GM18951 (cell line): ENCODE data around the gene GEMIN2.
"Not testable (repeated sequence)": the region's sequence is repeated elsewhere in the genome, so short reads cannot be mapped to it uniquely, and the experiment has no call there.

ENCODE experiments used
- POLR2A ChIP-seq: IDR thresholded peaks from 4 replicates; pipeline ENCODE4 v1.6.1; 2011; ENCODE audit warnings: mild to moderate bottlenecking; ENCODE audit not compliant: insufficient read length, insufficient read depth; ENCODE audit errors: extremely low read depth
- in situ Hi-C: fragments of 300-500 bp; cut with MboI; formaldehyde crosslinking; loops from one replicate; pipeline ENCODE4 v1.12.0; 2022; ENCODE audit warnings: low sequenced_read_pairs, mixed read lengths, inconsistent platforms; ENCODE audit not compliant: unreplicated experiment

The GEMIN2 gene, protein sequence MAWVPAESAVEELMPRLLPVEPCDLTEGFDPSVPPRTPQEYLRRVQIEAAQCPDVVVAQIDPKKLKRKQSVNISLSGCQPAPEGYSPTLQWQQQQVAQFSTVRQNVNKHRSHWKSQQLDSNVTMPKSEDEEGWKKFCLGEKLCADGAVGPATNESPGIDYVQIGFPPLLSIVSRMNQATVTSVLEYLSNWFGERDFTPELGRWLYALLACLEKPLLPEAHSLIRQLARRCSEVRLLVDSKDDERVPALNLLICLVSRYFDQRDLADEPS

DNA sequence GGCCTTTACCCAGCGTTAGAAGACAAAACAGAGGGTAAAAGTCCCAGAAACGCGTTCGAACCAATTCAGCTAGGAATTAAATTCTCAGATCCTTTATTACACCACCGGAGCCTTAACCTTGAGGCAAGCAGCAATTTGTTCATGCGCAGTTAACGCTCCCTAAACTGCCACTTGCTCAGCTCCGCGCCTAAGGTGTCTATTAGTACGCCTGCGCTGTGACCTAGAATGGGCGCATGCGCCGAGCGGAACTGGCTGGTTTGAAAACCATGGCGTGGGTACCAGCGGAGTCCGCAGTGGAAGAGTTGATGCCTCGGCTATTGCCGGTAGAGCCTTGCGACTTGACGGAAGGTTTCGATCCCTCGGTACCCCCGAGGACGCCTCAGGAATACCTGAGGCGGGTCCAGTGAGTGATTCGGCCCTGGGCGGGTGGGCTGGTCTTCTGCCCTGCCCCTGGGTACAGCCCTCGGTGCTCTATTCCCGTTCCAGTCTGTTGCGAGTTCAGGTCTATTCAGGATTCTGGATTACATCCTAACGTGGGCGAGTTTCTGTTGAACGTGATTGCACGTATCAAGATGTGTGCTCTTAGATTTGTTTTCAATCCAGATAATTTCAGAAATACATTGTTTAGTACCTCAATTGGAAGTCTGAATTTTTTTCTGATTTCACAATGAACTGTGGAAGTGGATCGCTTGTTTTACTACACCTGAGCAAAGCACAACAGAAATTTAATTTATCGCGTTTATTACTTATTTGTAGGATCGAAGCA is at the start of gene GEMIN2:
Gene GEMIN2, plus strand, starts transcription at position 251 of the 766 bp plus-strand sequence. Its CDS starts 16 bp downstream, at position 267.
- peak; percentile 89 for TF ChIP-seq POLR2A
- in situ Hi-C loops = loop anchor here (25.0 kb wide), 1 partner anchor 323 kb away; the partner anchor contains the start of gene FBXO33

DNA sequence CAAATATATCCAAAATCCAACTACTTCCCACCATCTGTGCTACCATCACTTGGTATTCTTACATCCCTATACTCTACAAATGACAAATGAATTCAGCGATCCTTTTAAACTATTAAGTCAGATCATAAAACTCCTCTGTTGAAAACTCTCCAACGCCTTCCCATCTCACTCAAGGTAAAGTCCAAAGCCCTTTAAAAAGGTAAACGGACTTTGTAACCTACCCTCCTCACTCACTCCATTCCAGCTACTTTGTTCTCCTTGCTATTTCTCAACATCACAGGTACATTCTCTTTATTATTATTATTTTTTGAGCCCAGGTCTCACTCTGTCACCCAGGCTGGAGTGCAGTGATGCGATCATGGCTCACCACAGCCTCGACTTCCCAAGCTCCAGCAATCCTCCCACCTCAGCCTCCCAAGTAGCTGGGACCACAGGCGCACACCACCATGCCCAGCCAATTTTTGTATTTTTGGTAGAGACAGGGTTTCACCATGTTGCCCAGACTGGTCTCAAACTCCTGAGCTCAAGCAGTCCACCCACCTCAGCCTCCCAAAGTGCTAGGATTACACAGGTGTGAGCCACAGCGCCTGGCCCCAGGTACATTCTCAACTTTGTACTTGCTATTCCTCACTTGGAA is 44.8 kb upstream of the GEMIN2 start:
- in situ Hi-C loops = not testable (repeated sequence)

DNA sequence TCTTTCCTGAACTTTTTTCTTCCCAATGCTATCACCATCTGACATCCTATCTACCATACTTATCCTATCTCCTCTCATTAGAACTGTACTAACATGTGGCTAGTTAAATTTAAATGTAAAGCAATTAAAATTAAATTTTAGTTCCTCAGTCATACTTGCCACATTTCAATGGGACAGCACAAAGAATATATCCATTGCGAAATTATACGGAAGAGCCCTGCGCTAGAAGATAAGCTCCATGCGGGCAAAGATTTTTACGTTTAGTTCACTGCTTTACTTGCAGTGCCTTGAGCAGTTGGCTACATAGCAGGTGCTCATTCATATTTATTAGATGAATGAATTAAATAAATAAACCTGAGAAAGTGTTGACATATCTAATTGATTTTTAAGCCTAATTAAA is 44.2 kb upstream of the GEMIN2 start:
- TF ChIP-seq POLR2A = no peak

DNA sequence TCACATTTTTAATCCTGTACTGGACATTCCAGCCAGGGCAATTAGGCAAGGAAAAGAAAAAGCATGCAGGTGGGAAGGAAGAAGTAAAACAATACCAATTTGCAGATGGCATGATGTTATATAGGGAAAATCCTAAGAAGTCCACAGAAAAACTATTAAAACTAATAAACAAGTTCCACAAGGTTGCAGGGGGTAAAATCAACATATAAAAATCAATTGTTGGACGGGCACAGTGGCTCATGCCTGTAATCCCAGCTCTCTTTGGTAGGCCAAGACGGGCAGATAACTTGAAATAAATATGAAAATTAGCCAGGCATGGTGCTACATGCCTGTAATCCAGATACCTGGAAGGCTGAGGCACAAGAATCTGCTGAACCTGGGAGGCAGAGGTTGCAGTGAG is 43.0 kb upstream of the GEMIN2 start:
- TF ChIP-seq POLR2A = no peak
- in situ Hi-C loops = no loop called here

More for the DNA sequence above, 44.2 kb upstream of the GEMIN2 start:
- in situ Hi-C loops = no loop called here

DNA sequence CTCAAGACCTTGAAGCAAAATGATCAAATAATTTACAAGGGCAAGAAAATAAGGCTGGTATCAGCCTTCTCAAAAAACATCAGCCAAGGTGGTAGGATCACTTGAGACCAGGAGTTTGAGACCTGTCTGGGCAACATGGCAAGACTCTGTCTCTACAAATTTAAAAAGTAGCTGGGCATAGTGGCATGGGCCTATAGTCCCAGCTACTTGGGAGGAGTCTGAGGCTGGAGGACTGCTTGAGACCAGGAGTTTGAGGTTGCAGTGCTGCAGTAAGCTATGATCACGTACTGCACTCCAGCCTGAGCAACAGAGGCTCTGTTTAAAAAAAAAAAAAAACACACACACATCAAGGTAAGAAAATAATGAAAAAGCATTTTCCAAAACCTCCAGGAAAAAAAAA is 33.2 kb upstream of the GEMIN2 start:
- in situ Hi-C loops = no loop called here
- no peak for TF ChIP-seq POLR2A

DNA sequence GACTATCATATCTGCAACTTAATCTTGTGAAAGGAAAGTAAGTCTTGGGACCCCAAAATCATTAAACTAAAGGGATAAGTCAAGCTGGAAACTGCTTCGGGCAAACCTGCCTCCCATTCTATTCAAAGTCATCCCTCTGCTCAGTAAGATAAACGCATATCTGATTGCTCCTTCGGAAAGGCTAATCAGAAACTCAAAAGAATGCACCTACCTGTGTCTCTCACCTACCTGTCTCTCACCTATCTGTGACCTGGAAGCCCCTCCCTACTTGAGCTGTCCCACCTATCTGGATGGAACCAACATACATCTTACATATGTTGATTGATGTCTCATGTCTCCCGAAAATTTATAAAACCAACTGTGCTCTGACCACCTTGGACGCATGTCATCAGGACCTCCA is 31.0 kb upstream of the GEMIN2 start:
- no peak for TF ChIP-seq POLR2A
- in situ Hi-C loops = no loop called here

DNA sequence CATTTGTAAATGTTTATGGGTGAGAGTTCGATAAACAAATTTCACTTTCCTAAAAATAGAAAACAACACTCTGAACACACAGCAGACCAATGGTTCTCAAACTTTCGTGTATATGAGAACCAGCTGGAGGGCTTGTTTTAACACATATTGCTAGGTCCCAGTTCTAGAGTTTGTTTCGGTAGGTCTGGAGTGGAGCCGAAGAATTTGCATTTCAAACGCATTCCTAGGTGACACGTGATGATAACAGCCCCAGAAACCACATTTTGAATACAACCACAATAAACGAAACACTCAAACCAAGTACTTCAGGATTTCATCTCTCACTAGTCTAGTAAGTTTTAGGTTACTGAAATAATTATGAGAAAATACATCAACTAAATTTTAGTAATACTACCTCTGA is 28.2 kb upstream of the GEMIN2 start:
- in situ Hi-C loops = no loop called here
- TF ChIP-seq POLR2A = no peak

DNA sequence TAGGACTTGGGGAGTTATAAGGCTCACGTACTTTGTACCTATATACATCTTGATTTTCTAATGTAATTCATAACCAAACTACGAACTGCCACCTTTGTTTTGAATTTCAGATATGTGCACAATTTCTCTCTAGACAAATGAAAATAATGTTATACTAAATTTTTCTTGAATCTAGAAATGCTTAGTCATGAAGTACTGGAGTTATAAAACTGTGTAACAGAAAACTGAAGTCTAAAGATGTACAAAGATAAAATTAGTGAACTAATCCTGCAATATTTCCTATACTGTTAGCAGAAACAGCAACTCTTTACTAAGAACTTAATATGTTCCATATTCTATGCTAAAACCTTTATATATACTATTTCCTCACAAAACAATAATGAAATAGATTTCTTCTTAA is 26.6 kb upstream of the GEMIN2 start:
- in situ Hi-C loops = no loop called here

DNA sequence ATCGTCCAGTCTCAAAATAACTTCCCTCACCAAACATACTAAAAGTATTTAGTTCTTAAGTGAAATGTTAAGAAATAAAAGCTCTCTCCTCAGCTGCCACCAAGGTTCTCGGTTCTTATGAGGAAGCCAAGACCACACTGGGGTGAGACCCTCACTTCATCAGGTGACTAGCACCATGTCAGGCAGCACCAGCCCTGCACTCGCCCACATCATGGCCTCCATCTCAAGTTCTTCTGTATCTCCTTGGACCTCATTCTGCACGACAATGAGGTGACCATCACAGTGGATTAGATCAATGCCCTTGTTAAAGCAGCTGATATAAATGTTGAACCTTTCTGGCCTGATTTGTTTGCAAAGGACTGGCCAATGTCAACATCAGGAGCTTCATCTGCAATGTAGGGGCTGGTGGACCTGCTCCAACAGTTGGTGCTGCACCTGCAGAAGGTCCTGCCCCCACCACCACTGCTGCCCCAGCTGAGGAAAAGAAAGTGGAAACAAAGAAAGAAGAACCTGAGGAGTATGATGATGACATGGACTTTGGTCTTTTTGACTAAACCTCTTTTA is 23.5 kb upstream of the GEMIN2 start:
- TF ChIP-seq POLR2A = no peak
- in situ Hi-C loops = no loop called here

More for the DNA sequence above, 26.6 kb upstream of the GEMIN2 start:
- no peak for TF ChIP-seq POLR2A

DNA sequence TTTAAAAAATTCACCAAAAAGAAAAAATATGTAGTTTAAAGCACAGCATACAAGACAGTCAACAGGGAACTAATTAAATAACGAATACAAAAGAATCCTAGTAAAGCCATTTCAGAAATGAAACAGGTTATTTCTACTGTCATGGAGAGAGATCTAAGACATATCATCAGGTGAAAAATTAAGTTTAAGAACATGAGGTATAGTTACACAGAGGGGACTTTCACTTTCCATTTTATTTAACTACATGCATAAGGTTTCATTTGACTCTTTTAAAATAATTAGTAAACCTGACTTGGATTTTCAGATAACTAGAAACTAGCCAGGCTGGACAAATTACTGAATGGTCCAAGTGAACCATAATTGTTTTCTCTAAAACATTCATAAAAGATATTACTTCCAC is 22.4 kb upstream of the GEMIN2 start:
- in situ Hi-C loops = no loop called here
- TF ChIP-seq POLR2A = no peak

DNA sequence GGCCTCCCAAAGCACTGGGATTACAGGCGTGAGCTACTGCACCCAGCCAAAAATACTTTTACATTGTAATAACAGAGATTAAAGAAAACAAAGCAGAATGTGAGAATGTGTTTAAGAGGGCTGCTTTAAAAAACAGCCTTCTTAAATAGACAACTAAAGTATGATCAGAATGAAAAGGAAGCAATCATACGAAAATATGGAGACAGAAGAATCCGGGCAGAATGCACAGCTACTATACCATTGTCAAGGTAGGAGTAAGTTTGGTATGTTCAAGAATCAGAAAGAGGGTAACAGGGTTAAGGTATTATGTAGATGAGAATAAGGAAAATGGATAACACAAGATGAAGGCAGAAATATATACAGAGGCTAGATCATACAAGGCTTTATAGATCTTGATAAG is 19.6 kb upstream of the GEMIN2 start:
- TF ChIP-seq POLR2A = no peak

DNA sequence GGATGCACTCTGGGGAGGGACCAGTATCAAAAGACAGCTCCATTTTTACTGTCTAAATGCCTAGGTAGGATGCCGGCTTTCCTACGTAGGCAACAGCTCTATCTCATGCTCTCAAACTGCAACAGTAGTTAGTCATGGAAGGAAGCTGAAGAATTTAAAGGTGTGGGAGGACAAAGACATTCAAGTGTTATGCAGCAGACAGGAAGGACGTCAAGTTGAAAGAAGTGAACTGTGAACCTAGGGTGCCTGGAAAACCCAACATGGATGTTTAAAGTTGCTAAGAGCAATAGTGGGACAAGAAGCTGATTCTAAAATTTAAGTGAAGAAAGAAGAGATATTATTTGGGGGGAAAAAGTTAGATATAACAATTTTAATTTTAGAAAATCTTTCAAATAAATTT is 17.0 kb upstream of the GEMIN2 start:
- no peak for TF ChIP-seq POLR2A
- in situ Hi-C loops = no loop called here

More for the DNA sequence above, 19.6 kb upstream of the GEMIN2 start:
- in situ Hi-C loops = no loop called here

DNA sequence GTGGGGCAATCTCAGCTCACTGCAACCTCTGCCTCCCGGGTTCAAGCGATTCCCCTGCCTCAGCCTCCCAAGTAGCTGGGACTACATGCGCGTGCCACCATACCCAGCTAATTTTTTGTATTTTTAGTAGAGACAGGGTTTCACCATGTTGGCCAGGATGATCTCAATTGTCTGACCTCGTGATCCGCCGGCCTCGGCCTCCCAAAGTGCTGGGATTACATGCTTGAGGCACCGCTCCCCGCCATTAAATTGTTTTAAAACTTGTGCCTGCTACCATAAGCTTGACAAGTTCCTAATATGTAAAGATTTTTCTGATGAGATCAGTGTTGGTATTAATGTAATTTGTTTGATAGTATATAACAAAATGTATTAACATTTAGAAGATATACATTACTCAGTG is 14.9 kb upstream of the GEMIN2 start:
- in situ Hi-C loops = not testable (repeated sequence)
